GM10248 (cell line): Measurements from ENCODE around the gene FNDC3B.

Experiments
- CTCF ChIA-PET: fragments of 300-600 bp; sonication (Branson Sonifier 250); formaldehyde crosslinking; extraction: SDS; loops from one replicate; lab custom pipeline; 2021; ENCODE audit warnings: antibody characterized with exemption; lab: Yijun Ruan, JAX
- POLR2A ChIA-PET: fragments of 350-650 bp; sonication (Branson Sonifier 250); formaldehyde crosslinking; extraction: SDS; loops from one replicate; lab custom pipeline; 2020; ENCODE audit warnings: antibody characterized with exemption; lab: Yijun Ruan, JAX
- DNase-seq: peaks from one replicate; pipeline ENCODE4 v3.0.0; 2012; ENCODE audit errors: extremely low spot score
- TF ChIP-seq, protein P1 (sequence below): IDR thresholded peaks from 2 replicates; pipeline ENCODE4 v1.5.1; 2012; ENCODE audit warnings: mild to moderate bottlenecking, low read depth; ENCODE audit errors: extremely low read depth, missing control alignments, control extremely low read depth

The FNDC3B gene

DNA sequence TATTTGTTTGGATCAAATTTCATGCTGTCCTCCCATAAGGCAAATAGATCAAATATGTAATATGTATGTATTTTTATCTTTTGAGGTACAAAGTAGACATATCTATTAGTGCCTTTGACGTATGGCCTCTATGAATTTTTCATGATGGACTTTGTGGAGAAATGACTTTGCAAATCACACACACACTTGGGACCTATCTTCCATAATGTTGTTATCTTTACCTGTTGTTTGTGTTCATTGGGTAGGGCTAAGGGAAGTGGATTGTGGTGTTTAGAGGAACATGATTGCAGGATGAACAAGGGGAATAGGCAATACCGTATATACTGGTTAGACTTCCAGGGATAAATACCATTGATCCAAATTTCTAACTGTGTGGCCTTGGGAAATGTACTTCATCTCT lies 266.6 kb downstream of the FNDC3B start:
- TF ChIP-seq, protein P1, sequence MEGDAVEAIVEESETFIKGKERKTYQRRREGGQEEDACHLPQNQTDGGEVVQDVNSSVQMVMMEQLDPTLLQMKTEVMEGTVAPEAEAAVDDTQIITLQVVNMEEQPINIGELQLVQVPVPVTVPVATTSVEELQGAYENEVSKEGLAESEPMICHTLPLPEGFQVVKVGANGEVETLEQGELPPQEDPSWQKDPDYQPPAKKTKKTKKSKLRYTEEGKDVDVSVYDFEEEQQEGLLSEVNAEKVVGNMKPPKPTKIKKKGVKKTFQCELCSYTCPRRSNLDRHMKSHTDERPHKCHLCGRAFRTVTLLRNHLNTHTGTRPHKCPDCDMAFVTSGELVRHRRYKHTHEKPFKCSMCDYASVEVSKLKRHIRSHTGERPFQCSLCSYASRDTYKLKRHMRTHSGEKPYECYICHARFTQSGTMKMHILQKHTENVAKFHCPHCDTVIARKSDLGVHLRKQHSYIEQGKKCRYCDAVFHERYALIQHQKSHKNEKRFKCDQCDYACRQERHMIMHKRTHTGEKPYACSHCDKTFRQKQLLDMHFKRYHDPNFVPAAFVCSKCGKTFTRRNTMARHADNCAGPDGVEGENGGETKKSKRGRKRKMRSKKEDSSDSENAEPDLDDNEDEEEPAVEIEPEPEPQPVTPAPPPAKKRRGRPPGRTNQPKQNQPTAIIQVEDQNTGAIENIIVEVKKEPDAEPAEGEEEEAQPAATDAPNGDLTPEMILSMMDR, result no peak
- ChIA-PET CTCF (interaction anchor here (1.0 kb wide), 1 partner anchor 23 kb away, joined by 3 read pairs; no protein-coding TSS in a partner anchor), POLR2A (no interaction called here)
- DNase-seq, result no peak

DNA sequence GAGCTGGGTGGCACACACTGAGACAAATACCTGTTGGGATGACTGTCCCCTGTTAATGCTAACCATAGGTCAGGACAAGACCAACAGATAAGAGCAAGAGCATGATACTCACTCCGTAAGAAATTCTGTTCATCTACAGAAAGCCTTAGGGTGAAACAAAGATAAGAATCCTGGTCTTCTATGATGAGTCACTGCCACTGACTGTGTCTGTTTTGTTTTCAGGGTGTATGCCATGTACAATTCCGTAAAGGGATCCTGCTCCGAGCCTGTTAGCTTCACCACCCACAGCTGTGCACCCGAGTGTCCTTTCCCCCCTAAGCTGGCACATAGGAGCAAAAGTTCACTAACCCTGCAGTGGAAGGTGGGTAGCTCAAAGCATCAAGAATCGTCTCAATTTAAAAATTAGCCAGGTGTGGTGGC lies 267.8 kb downstream of the FNDC3B start:
- TF ChIP-seq, protein P1, result no peak
- no peak for DNase-seq
- CTCF ChIA-PET, result interaction anchor here (0.9 to 2.2 kb wide), 4 partner anchors 10 to 25 kb away, joined by 3 to 15 read pairs (median 4); no protein-coding TSS in a partner anchor
- POLR2A ChIA-PET, result no interaction called here

- DNase-seq, result no peak
- POLR2A ChIA-PET, result no interaction called here
- CTCF ChIA-PET, result no interaction called here
- TF ChIP-seq, protein P1, result no peak
Measured at GRCh38 chr3:172309059-172309458, 269.7 kb downstream of the FNDC3B start.

DNA sequence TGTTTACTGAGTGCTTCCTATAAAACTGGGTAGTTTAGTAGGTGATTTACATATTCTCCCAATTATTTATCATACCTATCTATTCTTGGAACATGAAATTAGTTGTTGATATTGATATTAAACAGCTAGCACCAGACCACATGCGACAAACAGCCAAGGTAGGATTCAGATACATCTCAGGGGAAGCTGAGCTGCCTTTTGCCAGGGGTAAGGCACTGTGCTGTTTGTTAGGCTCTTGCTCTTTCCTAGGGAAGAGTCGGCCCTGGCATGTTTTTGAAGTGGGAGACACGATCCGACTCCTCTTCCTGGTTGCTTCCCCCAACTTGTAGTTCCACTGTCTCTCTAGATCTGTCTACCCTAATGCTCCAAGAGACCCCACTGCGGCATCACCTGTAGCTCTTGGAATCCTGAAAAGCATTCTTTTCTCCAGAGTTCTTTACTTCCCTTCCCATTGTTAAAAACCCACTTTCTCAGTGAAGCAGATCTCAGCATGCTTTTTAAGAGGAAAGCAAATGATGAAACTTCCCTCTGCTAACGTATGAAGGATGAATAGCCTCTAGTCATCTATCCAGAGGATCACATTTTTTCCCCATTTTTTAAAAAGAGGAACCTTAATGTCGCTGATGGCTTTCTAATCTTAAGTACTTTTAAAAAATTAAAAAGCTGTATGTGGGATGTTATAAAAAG lies 270.5 kb downstream of the FNDC3B start:
- DNase-seq, result no peak
- ChIA-PET CTCF (interaction anchor here (0.8 kb wide), 1 partner anchor 43 kb away, joined by 3 read pairs; no protein-coding TSS in a partner anchor), POLR2A (no interaction called here)
- TF ChIP-seq, protein P1, result no peak

- no peak for DNase-seq
- ChIA-PET CTCF (interaction anchor here (0.8 kb wide), 1 partner anchor 44 kb away, joined by 3 read pairs; no protein-coding TSS in a partner anchor), POLR2A (no interaction called here)
- TF ChIP-seq, protein P1, result no peak
Measured at GRCh38 chr3:172310428-172310760, 271.0 kb downstream of the FNDC3B start.

DNA sequence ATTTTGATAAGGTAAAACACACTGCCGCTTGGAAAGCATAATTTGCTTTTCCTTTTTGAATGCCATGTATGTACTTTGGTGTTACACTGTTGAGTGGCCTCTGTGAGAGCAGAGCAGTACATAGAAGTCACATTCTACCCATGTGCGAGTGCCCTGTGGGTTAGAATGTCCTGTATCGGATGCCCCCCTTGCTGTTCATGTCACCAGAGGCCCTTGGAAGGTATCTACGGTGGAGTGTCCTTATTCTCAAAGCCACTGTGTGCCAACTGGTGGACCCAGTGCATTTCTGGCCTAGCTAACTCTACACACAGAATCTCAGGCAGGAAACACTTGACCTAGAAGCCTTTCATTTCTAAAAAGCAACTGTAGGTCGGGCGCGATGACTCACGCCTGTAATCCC lies 271.8 kb downstream of the FNDC3B start:
- TF ChIP-seq, protein P1, result no peak
- ChIA-PET CTCF (interaction anchor here (6.2 kb wide), 1 partner anchor 20 kb away, joined by 43 read pairs; no protein-coding TSS in a partner anchor), POLR2A (no interaction called here)
- DNase-seq, result no peak
